Effector memory CD8-positive, alpha-beta T cell (primary cell): ENCODE results near the gene CACNA2D4.

Source experiments
- ATAC-seq: fragments of 150-1000 bp; cut with Tn5 transposase; replicated peaks from 2 replicates; pipeline ENCODE4 v1.10.0; 2021; ENCODE audit warnings: mild to moderate bottlenecking, moderate library complexity
- DNase-seq, 3 experiments: peaks; one replicate each; pipeline ENCODE4 v3.0.0; 2021
- H3K27ac Mint-ChIP-seq, 2 donors: one replicate each; pipeline ENCODE4 v1.8.0; 2022; ENCODE audit warnings: mild to moderate bottlenecking in 2 of 2, mixed read lengths in 2 of 2, moderate library complexity in 2 of 2
- H3K27me3 Mint-ChIP-seq, 2 donors: one replicate each; pipeline ENCODE4 v1.8.0; 2022; ENCODE audit warnings: mixed read lengths in 2 of 2
- H3K36me3 Mint-ChIP-seq: one replicate; pipeline ENCODE4 v1.8.0; 2022; ENCODE audit warnings: mild to moderate bottlenecking, moderate library complexity, mixed read lengths; ENCODE audit not compliant: insufficient read depth
- H3K4me1 Mint-ChIP-seq, 2 donors: one replicate each; pipeline ENCODE4 v1.8.0; 2022; ENCODE audit warnings: low read depth in 2 of 2, mixed read lengths in 2 of 2
- H3K4me3 Mint-ChIP-seq, 2 donors: one replicate each; pipeline ENCODE4 v1.8.0; 2022; ENCODE audit warnings: mild to moderate bottlenecking in 2 of 2, mixed read lengths in 2 of 2, moderate library complexity in 2 of 2
- H3K9me3 Mint-ChIP-seq, 2 donors: one replicate each; pipeline ENCODE4 v1.8.0; 2022; ENCODE audit warnings: mixed read lengths in 2 of 2

Gene CACNA2D4

GRCh38 chr12:1920971-1921370 lies 2.5 kb upstream of the CACNA2D4 start:
- H3K27me3 Mint-ChIP-seq, result peaks cover 18 to 39% of the 10 kb centered on the region in 2 donors
- peaks cover 9 to 14% of the 10 kb centered on the region in 2 donors for H3K4me1 Mint-ChIP-seq
- no peak for DNase-seq
- peak overlapping the region in 1 of 2 donors; percentile 58 for H3K27ac Mint-ChIP-seq
- no peaks in the 10 kb centered on the region for H3K9me3 Mint-ChIP-seq
- ATAC-seq, result no peak
- H3K36me3 Mint-ChIP-seq, result no peaks in the 10 kb centered on the region
- no peak overlapping the region for H3K4me3 Mint-ChIP-seq

- ATAC-seq, result no peak
- no peak overlapping the region for H3K4me3 Mint-ChIP-seq
- peaks cover 14 to 18% of the 10 kb centered on the region in 2 donors for H3K4me1 Mint-ChIP-seq
- H3K27me3 Mint-ChIP-seq, result peaks cover 21 to 34% of the 10 kb centered on the region in 2 donors
- H3K27ac Mint-ChIP-seq, result no peak overlapping the region
- H3K36me3 Mint-ChIP-seq, result no peaks in the 10 kb centered on the region
- no peaks in the 10 kb centered on the region for H3K9me3 Mint-ChIP-seq
- DNase-seq, result no peak
These were observed 2.0 kb upstream of the CACNA2D4 start for GRCh38 chr12:1920436-1920835.

GRCh38 chr12:1919763-1920162 lies 1.3 kb upstream of the CACNA2D4 start:
- no peak for DNase-seq
- Mint-ChIP-seq H3K27me3 (peaks cover 21 to 33% of the 10 kb centered on the region in 2 donors), H3K4me1 (peaks cover 14 to 20% of the 10 kb centered on the region in 2 donors), H3K36me3 (no peaks in the 10 kb centered on the region), H3K9me3 (no peaks in the 10 kb centered on the region), H3K4me3 (no peak overlapping the region), H3K27ac (no peak overlapping the region)
- ATAC-seq, result no peak

- Mint-ChIP-seq H3K4me1 (peaks cover 14 to 22% of the 10 kb centered on the region in 2 donors), H3K9me3 (no peaks in the 10 kb centered on the region), H3K36me3 (no peaks in the 10 kb centered on the region), H3K4me3 (no peak overlapping the region), H3K27me3 (peaks cover 21 to 30% of the 10 kb centered on the region in 2 donors), H3K27ac (no peak overlapping the region)
- DNase-seq, result no peak
- no peak for ATAC-seq
These were observed 832 bp upstream of the CACNA2D4 start for GRCh38 chr12:1919284-1919683.

GRCh38 chr12:1918884-1919236 lies 408 bp upstream of the CACNA2D4 start:
- peaks cover 21 to 27% of the 10 kb centered on the region in 2 donors for H3K27me3 Mint-ChIP-seq
- no peak overlapping the region for H3K4me3 Mint-ChIP-seq
- peaks cover 14 to 22% of the 10 kb centered on the region in 2 donors for H3K4me1 Mint-ChIP-seq

GRCh38 chr12:1917172-1918070 lies 1.0 kb downstream of the CACNA2D4 start:
- Mint-ChIP-seq H3K27me3 (peaks cover 10 to 25% of the 10 kb centered on the region in 2 donors), H3K36me3 (no peaks in the 10 kb centered on the region), H3K9me3 (no peaks in the 10 kb centered on the region), H3K27ac (no peak overlapping the region), H3K4me1 (peaks cover 11 to 22% of the 10 kb centered on the region in 2 donors), H3K4me3 (peak overlapping the region in 1 of 2 donors; percentile 53)
- no peak for DNase-seq
- no peak for ATAC-seq

More at GRCh38 chr12:1918884-1919236, 408 bp upstream of the CACNA2D4 start:
- DNase-seq, result no peak
- Mint-ChIP-seq H3K27ac (no peak overlapping the region), H3K9me3 (no peaks in the 10 kb centered on the region), H3K36me3 (no peaks in the 10 kb centered on the region)
- ATAC-seq, result no peak

- Mint-ChIP-seq H3K27ac (peak overlapping the region; percentile 68 to 76), H3K9me3 (no peaks in the 10 kb centered on the region), H3K36me3 (no peaks in the 10 kb centered on the region), H3K4me3 (peak overlapping the region; percentile 51 to 56), H3K27me3 (peaks cover 10 to 32% of the 10 kb centered on the region in 2 donors), H3K4me1 (peaks cover 11 to 22% of the 10 kb centered on the region in 2 donors)
- DNase-seq (no peak), ATAC-seq (no peak)
These were observed 1.9 kb downstream of the CACNA2D4 start for GRCh38 chr12:1916371-1917171.

GRCh38 chr12:1915082-1915968 lies 3.1 kb downstream of the CACNA2D4 start:
- peaks cover 15 to 32% of the 10 kb centered on the region in 2 donors for H3K27me3 Mint-ChIP-seq
- peak; percentile 91 for ATAC-seq
- H3K9me3 Mint-ChIP-seq, result no peaks in the 10 kb centered on the region
- H3K4me1 Mint-ChIP-seq, result peaks cover 11 to 21% of the 10 kb centered on the region in 2 donors
- DNase-seq, result peak; percentile 22 to 25 (median 24)
- H3K4me3 Mint-ChIP-seq, result peak overlapping the region; percentile 51 to 56
- H3K36me3 Mint-ChIP-seq, result no peaks in the 10 kb centered on the region
- H3K27ac Mint-ChIP-seq, result peak overlapping the region; percentile 68 to 76

- Mint-ChIP-seq H3K27ac (peak overlapping the region; percentile 68 to 76), H3K4me1 (peaks cover 11 to 21% of the 10 kb centered on the region in 2 donors), H3K9me3 (no peaks in the 10 kb centered on the region), H3K36me3 (no peaks in the 10 kb centered on the region), H3K4me3 (peak overlapping the region in 1 of 2 donors; percentile 5), H3K27me3 (peaks cover 22 to 32% of the 10 kb centered on the region in 2 donors)
- ATAC-seq (no peak), DNase-seq (no peak)
These were observed 4.1 kb downstream of the CACNA2D4 start for GRCh38 chr12:1914114-1914911.

- H3K4me3 Mint-ChIP-seq, result no peak overlapping the region
- no peak overlapping the region for H3K27ac Mint-ChIP-seq
- no peak for ATAC-seq
- no peaks in the 10 kb centered on the region for H3K36me3 Mint-ChIP-seq
- no peak for DNase-seq
- H3K27me3 Mint-ChIP-seq, result peaks cover 22 to 32% of the 10 kb centered on the region in 2 donors
- no peaks in the 10 kb centered on the region for H3K9me3 Mint-ChIP-seq
- H3K4me1 Mint-ChIP-seq, result peaks cover 11 to 23% of the 10 kb centered on the region in 2 donors
These were observed 4.9 kb downstream of the CACNA2D4 start for GRCh38 chr12:1913377-1914113.

GRCh38 chr12:1912580-1913376 lies 5.7 kb downstream of the CACNA2D4 start:
- Mint-ChIP-seq H3K9me3 (no peaks in the 10 kb centered on the region), H3K4me3 (no peak overlapping the region), H3K27ac (no peak overlapping the region), H3K36me3 (no peaks in the 10 kb centered on the region), H3K4me1 (peaks cover 11 to 26% of the 10 kb centered on the region in 2 donors), H3K27me3 (peaks cover 24 to 37% of the 10 kb centered on the region in 2 donors)
- ATAC-seq, result no peak
- DNase-seq, result no peak
